ENCODE measurements around the gene KATNB1. TPM values are rescaled to one million over a fixed set of nuclear protein-coding genes. Genes with fewer than 3 reads are reported as not detected.
A peak's percentile ranks its signal among the peaks of the same experiment; 100 is the strongest.

KATNB1 gene
- total RNA-seq, 1 experiment from 2014 or later = 17.7 TPM

- Histone ChIP-seq H3K9me3 (replicated peaks) (0 out of 2 replicates have a peak, but pooled peaks cover 2% of the 10 kb centered on the region), H3K27ac (no peak overlapping the region)
These were observed 26.9 kb downstream of the KATNB1 start for GRCh38 chr16:57762365-57763040.

GRCh38 chr16:57763285-57764005, 27.9 kb downstream of the KATNB1 start:
- no peak for DNase-seq (ENCODE audit: low read depth in 1 of 2, low spot score in 2 of 2)
- H3K9me3 ChIP-seq (replicated peaks) = 0 out of 2 replicates have a peak, but pooled peaks cover 2% of the 10 kb centered on the region
- peak overlapping the region; percentile 63 for H3K27ac ChIP-seq
- H3K36me3 ChIP-seq = peaks cover 93% of the 10 kb centered on the region
- no peaks in the 10 kb centered on the region for H3K27me3 ChIP-seq (replicated peaks)
- H3K4me1 ChIP-seq (replicated peaks) = peaks cover 22% of the 10 kb centered on the region
- no peak overlapping the region for H3K4me3 ChIP-seq

More at GRCh38 chr16:57762365-57763040, 26.9 kb downstream of the KATNB1 start:
- no peak for DNase-seq (ENCODE audit: low read depth in 1 of 2, low spot score in 2 of 2)
- Histone ChIP-seq H3K36me3 (peaks cover 95% of the 10 kb centered on the region), H3K4me1 (replicated peaks) (peaks cover 25% of the 10 kb centered on the region), H3K4me3 (no peak overlapping the region), H3K27me3 (replicated peaks) (no peaks in the 10 kb centered on the region)

- Histone ChIP-seq H3K27me3 (replicated peaks) (no peaks in the 10 kb centered on the region), H3K9me3 (replicated peaks) (0 out of 2 replicates have a peak, but pooled peaks cover 2% of the 10 kb centered on the region), H3K4me3 (no peak overlapping the region), H3K36me3 (peaks cover 93% of the 10 kb centered on the region), H3K27ac (peak overlapping the region; percentile 63), H3K4me1 (replicated peaks) (peaks cover 22% of the 10 kb centered on the region)
- no peak for DNase-seq (ENCODE audit: low read depth in 1 of 2, low spot score in 2 of 2)
These were observed 28.4 kb downstream of the KATNB1 start for GRCh38 chr16:57764006-57764340.

DNA sequence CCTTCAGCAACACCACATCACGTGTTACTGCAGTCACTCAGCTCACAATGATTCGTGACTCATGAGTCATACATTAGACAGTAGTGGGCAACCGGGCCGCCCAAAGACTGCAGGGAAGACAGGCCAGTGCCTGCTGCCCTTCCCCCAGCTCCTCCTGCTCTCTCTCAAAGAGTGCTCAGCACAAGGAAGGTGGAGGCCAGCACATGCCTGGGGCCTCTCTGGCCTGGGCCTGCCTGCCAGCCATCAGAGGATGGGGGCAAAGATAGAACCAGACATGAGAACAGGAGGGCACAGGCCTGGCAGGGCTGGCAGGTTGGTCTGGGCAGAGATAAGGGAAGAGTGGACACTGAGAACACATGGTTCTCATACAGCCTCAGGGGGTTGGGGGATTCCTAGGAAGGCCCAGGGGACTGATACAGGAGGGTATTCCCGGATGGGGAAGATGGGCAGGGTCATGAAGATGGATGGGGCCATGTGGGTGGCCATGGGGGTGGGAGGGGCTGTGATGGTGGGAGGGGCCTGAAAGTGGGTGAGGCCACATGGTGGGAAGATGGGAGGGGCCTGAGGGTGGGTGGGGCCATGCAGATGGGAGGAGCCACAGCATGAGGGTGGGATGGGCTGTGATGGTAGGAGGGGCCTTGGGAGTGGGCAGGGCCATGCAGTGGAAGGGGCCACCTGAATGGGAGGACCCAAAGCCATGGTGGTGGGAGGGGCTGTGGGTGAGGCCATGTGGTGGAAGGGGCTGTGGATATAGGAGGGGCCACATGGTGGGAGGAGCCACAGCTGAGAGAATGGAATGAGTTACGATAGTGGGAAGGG, 29.0 kb downstream of the KATNB1 start:
- H3K27ac ChIP-seq = peak overlapping the region; percentile 88
- peaks cover 22% of the 10 kb centered on the region for H3K4me1 ChIP-seq (replicated peaks)
- peaks cover 93% of the 10 kb centered on the region for H3K36me3 ChIP-seq
- peak; percentile 90 to 96 for DNase-seq (ENCODE audit: low read depth in 1 of 2, low spot score in 2 of 2)
- H3K4me3 ChIP-seq = no peak overlapping the region
- no peaks in the 10 kb centered on the region for H3K27me3 ChIP-seq (replicated peaks)
- H3K9me3 ChIP-seq (replicated peaks) = 0 out of 2 replicates have a peak, but pooled peaks cover 2% of the 10 kb centered on the region

DNA sequence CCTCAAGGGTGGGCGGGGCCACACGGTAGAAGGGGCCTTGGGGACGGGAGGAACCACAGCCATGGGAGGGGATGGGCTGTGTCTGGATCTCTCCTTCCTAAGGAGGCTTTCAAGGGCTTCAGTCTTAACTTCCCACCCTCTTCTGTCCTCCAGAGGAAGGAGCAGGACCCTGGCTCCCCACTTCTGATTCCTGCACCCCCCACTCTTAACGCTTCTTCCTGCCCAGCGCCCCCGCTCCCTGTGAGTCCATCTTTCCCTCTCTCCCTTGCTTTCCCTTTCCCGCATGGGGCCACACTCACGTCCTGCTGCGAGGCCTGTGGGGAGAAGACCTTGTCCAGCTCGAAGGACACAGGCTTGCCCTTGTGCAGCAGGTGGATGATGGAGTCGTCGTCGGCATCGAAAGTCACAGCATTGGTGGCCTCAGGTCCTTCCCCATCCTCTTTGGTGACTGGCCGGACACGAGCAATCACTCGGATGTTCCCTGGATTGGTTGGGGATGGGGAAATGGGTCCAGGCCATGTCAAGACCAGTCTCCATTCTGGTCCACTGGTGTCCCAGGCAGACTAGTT, 29.7 kb downstream of the KATNB1 start:
- peaks cover 93% of the 10 kb centered on the region for H3K36me3 ChIP-seq
- H3K27me3 ChIP-seq (replicated peaks) = no peaks in the 10 kb centered on the region
- H3K4me3 ChIP-seq = no peak overlapping the region
- no peak overlapping the region for H3K27ac ChIP-seq
- H3K4me1 ChIP-seq (replicated peaks) = peaks cover 22% of the 10 kb centered on the region
- no peak for DNase-seq (ENCODE audit: low read depth in 1 of 2, low spot score in 2 of 2)
- 0 out of 2 replicates have a peak, but pooled peaks cover 2% of the 10 kb centered on the region for H3K9me3 ChIP-seq (replicated peaks)

GRCh38 chr16:57766714-57767348, 31.3 kb downstream of the KATNB1 start:
- peaks cover 93% of the 10 kb centered on the region for H3K36me3 ChIP-seq
- no peaks in the 10 kb centered on the region for H3K27me3 ChIP-seq (replicated peaks)
- H3K9me3 ChIP-seq (replicated peaks) = 0 out of 2 replicates have a peak, but pooled peaks cover 2% of the 10 kb centered on the region
- no peak for DNase-seq (ENCODE audit: low read depth in 1 of 2, low spot score in 2 of 2)
- no peak overlapping the region for H3K4me3 ChIP-seq
- no peak overlapping the region for H3K27ac ChIP-seq
- H3K4me1 ChIP-seq (replicated peaks) = peaks cover 22% of the 10 kb centered on the region

DNA sequence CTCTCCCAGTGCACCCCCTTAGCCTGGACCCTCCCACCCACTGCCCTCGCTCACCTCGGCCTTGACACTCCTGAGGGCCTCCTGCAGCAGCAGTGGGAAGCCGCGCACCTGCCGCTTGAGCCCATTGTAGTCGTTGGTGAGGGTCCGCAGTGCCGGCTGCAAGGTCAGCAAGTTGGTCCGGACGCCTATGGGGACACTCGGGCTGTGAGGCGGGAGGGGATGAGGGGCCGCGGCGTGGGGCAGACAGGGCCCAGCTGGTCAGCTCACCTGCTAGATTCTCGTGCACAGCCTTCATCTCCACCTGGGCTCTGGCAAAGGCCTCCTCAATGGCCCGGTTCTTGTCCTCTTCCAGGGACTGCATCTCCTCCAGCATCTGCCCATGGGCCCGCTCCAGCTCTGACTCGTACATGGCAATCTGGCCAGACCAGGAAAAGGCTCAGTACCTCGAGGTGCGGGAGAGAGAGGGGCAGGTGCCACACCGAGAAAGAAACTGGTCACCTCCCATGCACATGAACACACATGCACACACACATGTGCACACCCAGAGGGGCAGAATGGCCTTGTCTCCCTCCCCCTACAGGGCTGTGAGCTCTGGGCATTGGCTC, 34.1 kb downstream of the KATNB1 start:
- no peak overlapping the region for H3K4me3 ChIP-seq
- H3K27me3 ChIP-seq (replicated peaks) = no peaks in the 10 kb centered on the region
- no peak overlapping the region for H3K27ac ChIP-seq
- peaks cover 12% of the 10 kb centered on the region for H3K4me1 ChIP-seq (replicated peaks)
- H3K9me3 ChIP-seq (replicated peaks) = no peaks in the 10 kb centered on the region
- no peak for DNase-seq (ENCODE audit: low read depth in 1 of 2, low spot score in 2 of 2)
- H3K36me3 ChIP-seq = peaks cover 90% of the 10 kb centered on the region

GRCh38 chr16:57770361-57770760, 34.8 kb downstream of the KATNB1 start:
- H3K4me1 ChIP-seq (replicated peaks) = peaks cover 5% of the 10 kb centered on the region
- peaks cover 91% of the 10 kb centered on the region for H3K36me3 ChIP-seq
- DNase-seq (ENCODE audit: low read depth in 1 of 2, low spot score in 2 of 2) = no peak
- no peaks in the 10 kb centered on the region for H3K9me3 ChIP-seq (replicated peaks)
- no peak overlapping the region for H3K27ac ChIP-seq
- no peak overlapping the region for H3K4me3 ChIP-seq
- H3K27me3 ChIP-seq (replicated peaks) = no peaks in the 10 kb centered on the region

- peaks cover 4% of the 10 kb centered on the region; the same call in 1 of the 2 replicates for H3K4me1 ChIP-seq (replicated peaks)
- peaks cover 91% of the 10 kb centered on the region for H3K36me3 ChIP-seq
- no peak for DNase-seq (ENCODE audit: low read depth in 1 of 2, low spot score in 2 of 2)
- no peak overlapping the region for H3K4me3 ChIP-seq
- H3K27me3 ChIP-seq (replicated peaks) = no peaks in the 10 kb centered on the region
- no peaks in the 10 kb centered on the region for H3K9me3 ChIP-seq (replicated peaks)
- no peak overlapping the region for H3K27ac ChIP-seq
These were observed 35.7 kb downstream of the KATNB1 start for GRCh38 chr16:57771141-57771785.

GRCh38 chr16:57773019-57773418, 37.4 kb downstream of the KATNB1 start:
- H3K4me3 ChIP-seq = no peak overlapping the region
- H3K4me1 ChIP-seq (replicated peaks) = peaks cover 4% of the 10 kb centered on the region; the same call in 1 of the 2 replicates
- H3K36me3 ChIP-seq = peaks cover 90% of the 10 kb centered on the region
- H3K9me3 ChIP-seq (replicated peaks) = no peaks in the 10 kb centered on the region
- H3K27me3 ChIP-seq (replicated peaks) = no peaks in the 10 kb centered on the region
- no peak for DNase-seq (ENCODE audit: low read depth in 1 of 2, low spot score in 2 of 2)
- H3K27ac ChIP-seq = no peak overlapping the region

- Histone ChIP-seq H3K4me3 (no peak overlapping the region), H3K27me3 (replicated peaks) (no peaks in the 10 kb centered on the region), H3K9me3 (replicated peaks) (no peaks in the 10 kb centered on the region), H3K36me3 (peaks cover 85% of the 10 kb centered on the region), H3K27ac (no peak overlapping the region), H3K4me1 (replicated peaks) (peaks cover 4% of the 10 kb centered on the region; the same call in 1 of the 2 replicates)
- no peak for DNase-seq (ENCODE audit: low read depth in 1 of 2, low spot score in 2 of 2)
These were observed 38.2 kb downstream of the KATNB1 start for GRCh38 chr16:57773655-57774295.

DNA sequence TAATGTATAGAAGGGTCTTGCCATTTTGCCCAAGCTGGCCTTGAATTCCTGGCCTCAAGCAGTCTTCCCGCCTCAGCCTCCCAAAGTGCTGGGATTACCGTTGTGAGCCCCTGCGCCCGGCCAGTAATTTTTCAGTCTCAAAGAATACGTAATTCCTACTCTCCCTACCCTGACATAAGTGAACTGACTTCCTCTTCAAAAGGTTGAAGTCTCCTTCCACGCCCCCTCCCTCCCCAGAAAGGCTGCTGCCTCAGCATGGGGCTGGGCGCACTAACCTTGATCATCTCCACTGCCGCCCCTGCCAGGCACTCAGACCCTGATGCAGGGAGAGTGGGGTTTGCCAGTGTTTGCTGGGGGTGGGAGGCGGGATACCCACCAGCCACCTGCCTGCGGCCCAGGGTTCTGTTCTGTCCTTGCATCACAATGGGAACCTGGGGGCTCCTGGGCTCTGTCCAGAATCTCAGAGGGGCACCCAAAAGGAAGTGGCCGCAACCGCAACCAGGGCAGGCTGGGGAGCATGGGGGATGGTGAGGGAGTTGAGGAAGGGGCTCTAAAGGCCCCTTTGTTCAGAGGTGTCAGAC, 39.2 kb downstream of the KATNB1 start:
- no peak overlapping the region for H3K27ac ChIP-seq
- H3K4me1 ChIP-seq (replicated peaks) = peaks cover 4% of the 10 kb centered on the region; the same call in 1 of the 2 replicates
- H3K36me3 ChIP-seq = peaks cover 85% of the 10 kb centered on the region
- DNase-seq (ENCODE audit: low read depth in 1 of 2, low spot score in 2 of 2) = no peak
- H3K4me3 ChIP-seq = no peak overlapping the region
- no peaks in the 10 kb centered on the region for H3K27me3 ChIP-seq (replicated peaks)
- H3K9me3 ChIP-seq (replicated peaks) = no peaks in the 10 kb centered on the region

Measured in SJSA1 (cell line).